Activated CD8-positive, alpha-beta memory T cell treated with anti-CD3 and anti-CD28 coated beads for 48 hours (primary cell): Measurements from ENCODE around the gene NCOA7.
"Not testable (repeated sequence)": the region's sequence is repeated elsewhere in the genome, so short reads cannot be mapped to it uniquely, and the experiment has no call there.

Experiments used
- DNase-seq, 3 experiments: peaks; one replicate each; pipeline ENCODE4 v3.0.0-alpha.2; 2020; ENCODE audit warnings: low read depth in 2 of 3, low spot score in 2 of 3

The NCOA7 gene

DNA sequence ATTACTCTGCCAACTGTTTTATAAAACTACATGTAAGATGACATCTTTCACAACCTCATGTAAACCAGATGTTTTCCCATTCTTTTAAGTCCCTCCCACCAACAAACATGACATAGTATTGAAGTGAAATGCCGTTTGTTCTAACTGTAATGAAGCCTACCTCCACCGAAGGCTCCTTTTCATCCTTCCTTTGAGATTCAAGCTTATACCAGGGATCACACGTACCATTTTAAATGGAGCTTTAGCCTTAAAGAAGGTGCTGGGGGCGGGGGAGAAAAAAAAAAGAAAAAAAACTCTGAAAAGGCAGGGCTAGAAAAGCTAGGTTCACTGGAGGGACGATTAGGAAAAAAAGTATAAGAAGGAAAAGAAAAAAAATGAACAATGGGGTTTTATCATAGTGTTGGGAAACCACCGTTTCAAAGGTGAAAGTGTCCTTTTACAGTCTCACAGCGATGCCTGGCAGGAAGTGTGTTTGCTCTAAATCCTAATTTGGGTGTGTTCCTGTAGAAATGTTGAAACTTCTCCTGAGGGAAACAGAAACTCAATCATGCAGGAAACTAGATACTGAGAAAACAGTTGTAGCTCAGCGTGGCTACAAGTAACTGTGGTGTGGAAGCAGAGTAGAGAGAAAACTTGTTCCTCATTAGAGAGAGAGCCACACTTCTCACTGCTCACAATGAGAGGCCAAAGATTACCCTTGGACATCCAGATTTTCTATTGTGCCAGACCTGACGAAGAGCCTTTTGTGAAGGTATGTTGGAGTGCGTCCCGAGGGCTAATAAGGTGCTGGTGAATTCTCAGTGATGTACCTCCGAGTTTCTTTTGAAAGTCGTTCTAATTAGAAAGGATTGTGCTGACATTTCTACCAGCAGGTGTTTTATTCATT, 128.2 kb downstream of the NCOA7 start:
- no peak for DNase-seq

DNA sequence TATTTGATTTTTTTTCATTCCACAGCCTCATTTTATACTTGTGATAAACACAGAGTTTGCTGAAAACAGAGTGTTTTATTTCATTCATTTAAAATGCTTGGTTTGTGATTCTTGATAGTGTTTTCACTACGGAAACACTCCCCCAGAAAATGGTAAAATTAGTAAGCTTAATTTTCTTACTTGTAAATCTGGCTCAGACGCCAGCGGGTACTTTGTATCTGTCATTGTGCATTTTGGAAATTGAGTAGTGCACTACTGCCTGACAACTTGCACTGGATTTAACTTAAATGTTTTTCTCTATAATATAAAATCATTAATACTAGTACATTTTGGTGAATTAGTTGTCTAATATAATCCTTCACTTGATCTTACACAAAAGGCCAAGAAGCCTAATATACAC, 128.9 kb downstream of the NCOA7 start:
- no peak for DNase-seq

DNA sequence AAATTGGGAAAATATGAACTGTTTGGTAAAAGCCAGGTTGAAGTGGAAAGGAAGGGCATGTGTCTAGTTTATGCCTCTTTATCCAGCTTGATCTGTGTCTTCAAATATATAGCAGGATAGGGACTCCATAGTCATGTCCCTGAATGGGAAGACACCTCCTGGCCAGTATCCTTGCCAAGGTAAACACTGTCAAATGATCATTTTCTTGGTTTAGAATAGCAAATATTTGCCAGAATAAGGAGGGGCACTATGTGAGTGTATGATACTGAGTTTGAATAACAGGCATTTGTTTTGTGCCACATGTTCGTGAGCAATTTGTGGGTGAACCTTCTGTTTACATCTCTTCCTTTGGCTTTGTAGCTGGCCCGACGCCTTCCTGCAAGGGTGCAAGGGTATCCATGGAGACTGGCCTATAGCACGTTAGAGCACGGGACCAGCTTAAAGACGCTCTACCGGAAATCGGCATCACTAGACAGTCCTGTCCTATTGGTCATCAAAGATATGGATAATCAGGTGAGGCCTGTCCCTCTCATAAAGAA, 131.6 kb downstream of the NCOA7 start:
- no peak for DNase-seq

DNA sequence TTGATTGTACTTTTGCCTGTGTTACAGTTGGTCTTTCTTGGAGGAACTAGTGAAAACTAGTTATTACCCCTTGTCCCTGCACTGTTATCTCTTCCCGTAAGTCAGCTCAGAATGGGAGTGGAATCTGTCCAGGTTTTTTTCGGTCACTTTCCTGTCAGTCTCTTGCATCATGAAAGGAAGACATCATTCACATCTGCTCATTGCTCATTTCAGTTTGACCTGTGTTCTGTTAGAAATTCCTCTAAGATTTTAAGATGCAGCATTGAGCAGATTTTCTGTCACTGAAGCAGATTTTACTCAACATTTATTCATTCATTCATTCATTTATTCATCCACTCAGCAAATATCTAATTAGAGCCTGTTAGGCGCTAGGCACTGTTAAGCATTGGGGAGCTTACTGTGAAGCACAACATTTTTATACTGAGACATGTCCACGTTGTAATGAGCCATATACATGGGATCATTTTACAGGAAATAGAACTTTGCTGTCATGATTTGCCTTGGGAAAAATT, 132.7 kb downstream of the NCOA7 start:
- no peak for DNase-seq

DNA sequence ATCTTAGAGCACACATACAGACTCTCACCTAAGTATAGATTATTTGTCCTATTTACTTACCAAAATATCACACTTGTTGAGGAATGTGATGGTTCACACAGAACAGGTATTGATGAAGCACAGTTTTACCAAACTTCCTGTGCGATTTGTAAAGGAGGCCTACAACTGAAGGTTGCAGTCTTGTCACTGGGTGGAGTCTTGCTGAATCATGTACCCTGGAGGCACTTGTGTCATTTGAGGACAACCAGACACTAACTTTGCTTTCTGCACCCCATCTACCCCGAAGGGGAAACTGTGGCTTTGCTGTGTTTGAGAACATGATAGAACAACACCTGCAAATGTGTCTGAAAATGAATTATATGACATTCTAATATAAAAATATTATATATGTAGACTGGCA, 133.4 kb downstream of the NCOA7 start:
- no peak for DNase-seq

DNA sequence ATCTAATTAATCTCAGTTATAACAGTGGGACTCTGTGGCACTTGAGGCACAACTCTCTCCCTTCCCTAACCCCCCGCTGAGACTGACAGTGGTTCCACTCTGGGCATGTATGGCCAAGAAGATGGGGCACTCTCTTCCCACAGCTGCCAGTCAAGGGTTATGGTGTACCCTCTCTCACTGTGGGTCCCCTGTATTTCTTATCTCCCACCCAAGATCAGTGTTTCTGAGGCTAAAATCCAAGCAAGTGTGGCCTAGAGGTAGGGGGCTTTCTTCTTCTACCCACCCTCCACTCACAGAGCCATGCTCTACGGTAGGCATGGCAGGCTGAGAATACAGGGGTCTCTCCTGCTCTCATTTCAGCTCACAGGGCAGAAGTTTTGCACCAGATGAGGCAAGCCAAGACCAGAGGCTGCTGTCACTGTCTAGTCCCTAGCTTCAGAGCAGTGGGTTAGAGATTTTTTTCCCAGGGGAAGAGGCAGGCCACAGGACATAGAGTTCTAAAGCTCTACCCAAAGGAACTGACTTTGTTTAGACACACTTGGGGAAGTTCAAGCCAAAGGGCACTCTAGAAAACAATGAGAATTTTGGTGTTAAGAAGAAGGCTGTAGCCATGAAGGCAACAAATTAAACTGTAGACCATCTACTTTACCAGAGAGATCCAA, 134.1 kb downstream of the NCOA7 start:
- no peak for DNase-seq

DNA sequence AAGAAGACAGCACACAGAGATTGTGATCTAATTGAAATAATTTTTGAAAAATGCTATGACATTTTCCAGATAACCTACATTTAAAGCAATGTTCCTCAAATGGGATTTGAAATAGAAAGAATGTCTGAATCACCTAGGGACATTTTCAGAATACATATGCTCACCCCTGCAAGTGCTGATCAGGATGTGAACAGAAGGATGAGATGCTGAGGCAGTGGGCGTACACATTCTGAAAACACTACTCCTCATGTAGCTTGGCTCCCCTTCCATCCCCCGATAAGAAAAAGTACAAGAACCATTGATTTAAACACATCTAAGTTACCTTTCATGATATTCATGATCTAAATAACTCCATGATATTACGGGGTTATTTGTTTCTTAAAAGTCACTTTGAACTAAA, 136.0 kb downstream of the NCOA7 start:
- no peak for DNase-seq

DNA sequence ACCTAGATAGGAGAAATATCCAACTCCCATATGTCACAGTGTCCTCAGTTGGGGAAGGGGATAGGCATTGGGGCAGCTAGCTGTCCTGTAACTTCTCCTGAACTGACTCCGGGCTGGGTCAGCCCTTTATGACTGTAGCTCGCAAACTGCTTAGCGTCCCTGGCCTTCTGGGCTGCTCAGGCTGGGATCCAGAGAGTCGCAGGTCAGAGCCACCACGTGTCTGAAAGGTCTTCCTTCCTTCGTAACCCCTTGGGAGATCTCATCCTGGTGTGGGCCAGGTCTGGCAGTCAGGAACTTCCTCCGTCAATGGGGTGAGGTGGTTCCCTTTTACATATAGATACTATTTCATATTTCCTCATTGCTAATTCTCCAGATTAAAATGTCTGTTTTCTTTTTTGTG, 137.0 kb downstream of the NCOA7 start:
- no peak for DNase-seq

DNA sequence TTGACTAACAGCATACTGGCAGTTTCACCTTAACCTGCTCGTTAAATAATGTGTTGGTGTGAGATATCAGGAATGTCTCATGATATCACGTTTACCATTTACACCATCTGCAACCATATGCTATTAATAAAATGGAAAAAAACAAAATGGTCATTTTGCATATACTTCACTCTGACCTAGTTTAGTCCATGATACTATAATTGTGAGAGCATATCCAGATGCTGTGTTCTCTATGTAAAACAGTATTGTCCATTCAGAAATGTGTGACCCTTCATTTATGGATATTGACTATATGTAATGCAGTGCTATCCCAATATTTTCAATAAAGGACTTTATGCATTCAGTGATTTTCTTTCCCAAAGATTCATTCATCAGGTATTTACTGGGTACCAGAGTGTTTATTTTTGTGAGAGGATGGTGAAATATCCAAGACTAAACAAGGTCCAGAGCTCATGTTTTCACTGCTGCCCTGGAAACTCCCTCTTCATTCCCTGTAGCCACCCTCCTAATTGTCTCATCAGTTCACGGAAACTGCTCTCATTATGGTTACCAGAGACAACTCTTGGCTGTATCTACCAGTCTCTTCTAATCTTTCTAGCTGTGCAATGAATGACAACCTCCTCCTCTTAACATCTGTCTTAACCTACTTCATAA, 140.1 kb downstream of the NCOA7 start:
- DNase-seq, result no peak

DNA sequence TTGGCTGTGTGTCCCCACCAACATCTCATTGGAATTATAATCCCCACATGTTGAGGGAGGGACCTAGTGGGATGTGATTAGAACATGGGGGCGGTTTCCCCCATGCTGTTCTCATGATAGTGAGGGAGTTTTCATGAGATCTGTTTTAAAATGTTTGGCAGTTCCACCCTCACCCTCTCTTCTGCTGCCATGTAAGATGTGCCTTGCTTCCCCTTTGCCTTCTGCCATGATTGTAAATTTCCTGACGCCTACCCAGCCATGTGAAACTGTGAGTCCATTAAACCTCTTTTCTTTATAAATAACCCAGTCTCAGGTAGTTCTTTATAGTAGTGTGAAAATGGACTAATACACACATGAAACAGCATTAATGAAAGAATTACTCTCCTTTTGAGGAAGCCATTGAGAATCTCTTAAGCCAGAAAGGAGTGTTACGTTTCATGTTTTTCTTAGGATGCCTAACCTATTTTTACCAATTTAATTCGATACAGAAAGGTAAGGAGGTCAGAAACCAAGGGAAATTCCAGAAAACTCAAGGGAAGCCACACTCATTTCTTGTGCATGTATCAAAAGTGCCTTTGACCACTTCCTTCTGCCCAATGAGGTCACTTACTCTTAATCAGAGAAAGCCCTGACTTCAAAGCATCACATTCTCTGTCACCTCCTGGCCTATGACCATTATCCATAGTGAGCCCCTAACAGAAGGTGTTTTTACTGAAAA, 141.1 kb downstream of the NCOA7 start:
- DNase-seq, result no peak

DNA sequence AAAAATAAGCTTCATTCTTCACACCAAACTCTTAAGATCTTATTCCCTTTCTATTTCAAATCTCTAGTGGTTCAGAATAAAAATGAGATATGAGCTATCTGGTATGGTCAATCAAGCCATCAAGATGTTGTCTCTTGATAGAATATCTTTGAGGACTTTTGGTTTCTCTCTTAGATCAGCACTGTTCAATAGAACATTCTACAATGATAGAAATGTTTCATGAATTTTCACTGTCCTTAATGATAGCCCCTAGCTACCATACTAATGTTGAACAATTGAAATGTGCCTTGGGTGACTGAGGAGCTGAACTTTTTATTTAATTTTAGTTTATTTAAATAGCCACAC, 141.7 kb downstream of the NCOA7 start:
- no peak for DNase-seq

DNA sequence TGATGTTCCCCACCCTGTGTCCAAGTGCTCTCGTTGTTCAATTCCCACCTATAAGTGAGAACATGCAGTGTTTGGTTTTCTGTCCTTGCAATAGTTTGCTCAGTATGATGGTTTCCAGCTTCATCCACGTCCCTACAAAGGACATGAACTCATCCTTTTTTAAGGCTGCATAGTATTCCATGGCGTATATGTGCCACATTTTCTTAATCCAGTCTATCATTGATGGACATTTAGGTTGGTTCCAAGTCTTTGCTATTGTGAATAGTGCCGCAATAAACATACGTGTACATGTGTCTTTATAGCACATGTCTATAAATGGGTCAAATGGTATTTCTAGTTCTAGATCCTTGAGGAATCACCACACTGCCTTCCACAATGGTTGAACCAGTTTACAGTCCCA, 144.8 kb downstream of the NCOA7 start:
- not testable (repeated sequence) for DNase-seq

DNA sequence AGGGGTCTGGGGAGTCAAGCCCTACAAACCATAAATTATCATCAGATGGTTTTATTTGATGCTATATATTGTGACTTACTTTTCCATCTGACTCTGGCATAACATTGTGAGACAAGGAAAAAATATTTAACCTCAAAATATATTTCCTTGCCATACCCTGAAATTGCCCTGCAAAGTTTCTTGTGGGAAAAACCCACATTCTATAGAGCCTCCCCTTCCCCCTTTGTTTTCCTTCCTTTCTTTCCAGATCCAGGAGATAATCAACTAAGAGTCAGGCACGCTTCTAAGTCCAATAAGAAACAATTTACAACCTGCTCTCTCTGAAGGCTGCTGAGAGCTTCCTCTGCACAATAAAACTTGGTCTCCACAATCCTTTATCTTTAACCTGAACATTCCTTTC, 148.3 kb downstream of the NCOA7 start:
- no peak for DNase-seq

DNA sequence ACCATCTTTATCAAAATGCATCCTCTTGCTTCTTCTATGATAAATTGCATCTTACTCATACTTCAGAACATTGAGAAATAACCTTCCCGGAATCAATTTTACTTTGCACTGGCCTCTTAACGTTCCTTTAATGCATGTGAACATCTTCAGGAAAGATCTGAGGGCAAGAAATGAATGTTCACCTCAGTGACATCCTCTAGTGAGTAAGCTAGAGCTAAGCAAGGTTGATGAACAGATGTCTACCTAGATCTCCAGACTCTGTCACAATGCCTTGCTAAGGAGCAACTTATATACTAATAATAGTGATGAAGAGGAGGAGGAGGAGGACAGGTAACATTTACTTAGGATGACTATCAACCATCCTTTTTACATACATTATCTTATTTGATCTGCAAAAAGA, 149.0 kb downstream of the NCOA7 start:
- no peak for DNase-seq

DNA sequence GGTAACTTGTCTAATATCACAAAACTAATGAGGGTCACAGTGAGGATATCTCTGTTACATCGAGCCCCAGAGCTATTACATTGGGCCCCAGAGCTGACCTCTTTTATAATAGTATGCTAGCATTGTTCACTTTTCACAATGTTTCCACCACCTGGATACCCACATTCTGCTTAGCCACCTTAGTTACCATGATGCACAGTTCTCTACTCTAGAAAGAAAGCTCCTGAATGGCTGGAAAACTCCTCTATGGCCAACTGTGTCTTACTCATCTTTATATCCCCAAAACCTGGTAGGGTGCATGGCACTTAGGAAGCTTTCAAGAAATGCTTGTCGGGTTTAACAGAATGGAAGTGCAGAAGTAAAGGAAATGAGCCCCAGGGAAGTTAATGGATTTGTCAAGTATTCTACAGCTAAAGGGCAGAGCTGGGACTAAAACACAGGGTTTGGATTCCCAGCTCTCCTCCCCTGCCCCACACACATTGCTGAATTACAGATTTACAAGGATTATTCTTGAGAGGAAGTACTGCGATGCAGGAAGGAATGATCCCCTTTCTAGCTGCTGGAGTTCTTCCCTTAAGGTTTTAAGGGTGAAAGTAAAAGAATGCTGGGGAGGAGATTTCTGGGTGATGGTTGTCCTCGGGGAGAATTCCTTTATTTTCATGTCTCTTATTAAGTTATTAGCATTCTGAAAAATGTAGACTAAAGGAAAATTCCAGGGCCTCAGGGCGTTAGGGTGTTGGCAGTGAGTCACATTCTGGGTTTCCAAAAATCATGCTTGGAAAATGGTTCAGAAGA, 149.7 kb downstream of the NCOA7 start:
- DNase-seq, result no peak

DNA sequence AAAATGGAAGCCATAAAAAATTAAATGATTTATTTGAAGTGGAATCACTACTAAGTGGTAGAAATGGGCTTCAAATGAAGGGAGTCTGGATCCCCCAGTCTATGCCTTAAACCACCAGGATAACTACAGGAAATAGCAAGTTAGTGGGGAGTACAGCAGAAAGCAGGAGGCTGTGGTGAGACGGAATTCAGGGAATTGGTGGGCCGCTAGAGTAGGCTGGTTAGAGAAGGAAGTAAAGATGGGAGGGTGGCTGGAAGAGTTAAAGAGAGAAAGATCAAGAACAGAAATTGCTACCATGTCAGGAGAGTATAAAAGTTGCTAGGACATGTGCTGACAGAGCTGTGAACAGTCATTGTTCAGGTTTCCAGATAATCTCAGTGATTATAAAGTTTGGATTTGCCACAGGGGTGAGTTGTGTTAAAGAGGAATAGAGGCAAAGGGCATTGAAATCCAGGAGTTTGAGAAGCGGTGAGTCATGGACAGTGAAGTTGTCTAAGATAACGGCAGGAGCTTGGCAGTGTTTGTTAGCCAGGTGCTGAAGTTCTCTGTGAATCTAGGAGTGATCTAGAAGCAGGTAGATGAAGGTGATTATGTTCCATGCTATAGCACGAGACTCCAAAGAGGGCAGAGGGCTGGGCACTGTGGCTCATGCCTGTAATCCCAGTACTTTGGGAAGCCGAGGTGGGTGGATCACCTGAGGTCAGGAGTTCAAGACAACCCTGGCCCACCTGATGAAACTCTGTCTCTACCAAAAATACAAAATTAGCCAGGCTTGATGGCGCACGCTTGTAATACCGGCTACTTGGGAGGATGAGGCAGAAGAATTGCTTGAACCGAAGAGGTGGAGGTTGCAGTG, 152.1 kb downstream of the NCOA7 start:
- no peak for DNase-seq

DNA sequence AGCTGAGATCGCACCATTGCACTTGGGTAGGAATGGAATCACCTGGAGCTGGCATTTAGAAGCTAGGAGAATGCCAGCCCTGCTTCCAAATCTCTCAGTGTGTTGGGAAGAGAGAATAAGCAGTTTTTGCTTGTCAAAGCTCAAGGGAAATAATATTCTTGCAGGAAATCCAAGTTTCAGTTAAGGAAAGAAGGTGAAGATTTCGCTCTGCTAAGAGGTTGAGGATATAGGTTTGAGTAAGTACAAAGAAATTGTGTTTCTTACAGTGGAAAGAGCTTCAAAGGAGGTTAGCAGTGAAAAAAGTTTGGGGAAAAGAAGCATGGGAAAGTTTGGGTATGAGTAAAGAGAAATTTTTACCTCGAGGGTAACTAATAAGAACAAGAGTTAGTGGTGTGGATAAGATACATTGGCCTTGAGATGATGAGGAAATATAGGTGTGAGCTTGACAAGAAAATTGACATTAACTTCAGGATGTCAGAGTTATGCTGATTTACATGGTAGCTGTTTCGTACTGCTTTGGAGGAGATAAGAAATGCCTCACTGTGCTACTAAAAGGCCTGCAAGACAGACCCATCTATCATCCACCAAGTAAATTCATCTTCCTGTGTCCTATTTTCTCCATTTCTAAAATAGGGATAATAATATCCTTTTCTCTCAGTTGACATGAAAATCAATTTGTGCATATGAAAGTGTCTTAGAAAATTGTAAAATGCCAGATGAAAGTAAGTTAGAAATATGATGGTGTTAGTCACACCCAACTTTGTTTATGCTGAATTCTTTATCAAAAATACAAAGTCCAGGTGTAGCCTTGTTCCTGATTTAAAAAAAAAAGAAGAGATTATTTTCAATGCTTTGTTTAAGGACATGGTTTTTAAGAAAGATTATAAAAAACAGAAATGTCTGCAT, 153.0 kb downstream of the NCOA7 start:
- DNase-seq, result no peak

DNA sequence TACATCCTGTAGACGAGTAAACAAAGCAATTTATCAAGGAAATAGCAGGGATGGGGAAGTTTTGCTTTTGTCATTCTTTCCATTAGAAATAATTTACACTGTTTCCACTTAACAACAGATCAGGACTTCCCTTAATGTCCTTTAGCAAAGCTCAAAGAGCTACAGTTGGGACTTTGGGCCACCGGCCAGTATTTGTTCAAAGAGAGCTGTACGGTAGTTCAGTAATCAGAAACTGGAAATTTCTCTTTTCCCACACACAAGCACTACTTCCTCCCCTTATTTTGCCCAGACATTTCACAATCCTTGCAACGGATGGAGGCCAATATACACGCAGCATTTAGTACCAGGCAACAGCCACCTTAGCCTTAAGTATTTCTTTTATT, 153.7 kb downstream of the NCOA7 start:
- no peak for DNase-seq
